Measurements from ENCODE around the gene ACTR3. TPM values are rescaled to one million over a fixed set of nuclear protein-coding genes. Genes with fewer than 3 reads are reported as not detected.

ACTR3 gene
- total and polyA plus RNA-seq, 10 of the 15 experiments (the other 5 are each of a cell fraction or from before 2014, with no cell fraction given) = 79.1 to 616 (median 471) TPM

GRCh38 chr2:113890253-113891235 lies 655 bp downstream of the ACTR3 start (continued):
- TF ChIP-seq CEBPB (IDR thresholded peaks at IDR 0.05; ENCODE audit: borderline replicate concordance in 1 of 2, low read depth in 2 of 2, low read length in 2 of 2) = peak in 1 of 2 experiments; percentile 76; a peak in 1 of 4 replicates
- peak; percentile 45; the same call in 1 of the 2 replicates for TF ChIP-seq POLR2A (IDR thresholded peaks at IDR 0.05; ENCODE audit: low read depth, low read length)
- peak in 1 of 2 experiments; percentile 43; a peak in 1 of 4 replicates for TF ChIP-seq EP300 (IDR thresholded peaks at IDR 0.05; ENCODE audit: borderline replicate concordance in 1 of 2, control insufficient read depth in 1 of 2, low read depth in 2 of 2, low read length in 2 of 2)
- peak; percentile 91 for TF ChIP-seq PML (IDR thresholded peaks at IDR 0.05; ENCODE audit: low read length)
- peak in 1 of 2 experiments; percentile 45; a peak in 1 of 4 replicates for TF ChIP-seq ETV6 (conservative IDR thresholded peaks at IDR 0.05 in 1 of 2, IDR thresholded peaks at IDR 0.05 in 1 of 2; ENCODE audit: borderline replicate concordance in 1 of 2, low read depth in 1 of 2)
- peak; percentile 48 for TF ChIP-seq CREM (IDR thresholded peaks at IDR 0.05; ENCODE audit: low read depth)
- no peak for TF ChIP-seq ZNF24 (IDR thresholded peaks at IDR 0.05)
- no peak for TF ChIP-seq USF2 (IDR thresholded peaks at IDR 0.05; ENCODE audit: borderline replicate concordance, low read depth, low read length)
- TF ChIP-seq HDAC2 (IDR thresholded peaks at IDR 0.05) = no peak
- peak; percentile 70; the same call in 1 of the 2 replicates for TF ChIP-seq ELK1 (IDR thresholded peaks at IDR 0.05; ENCODE audit: low read depth, low read length)
- TF ChIP-seq ATF7 (IDR thresholded peaks at IDR 0.05; ENCODE audit: low read depth) = peak; percentile 68
- 0 out of 2 replicates have a peak, but pooled peaks have one; percentile 52 for TF ChIP-seq SPI1 (IDR thresholded peaks at IDR 0.05; ENCODE audit: borderline replicate concordance, insufficient read depth, low read depth, low read length)
- TF ChIP-seq NFYB (IDR thresholded peaks at IDR 0.05; ENCODE audit: insufficient read depth, low read depth, low read length) = peak; percentile 43; the same call in 1 of the 2 replicates
- TF ChIP-seq E2F4 (IDR thresholded peaks at IDR 0.05; ENCODE audit: low read depth, low read length) = no peak
- peak; percentile 97 for TF ChIP-seq POLR2AphosphoS5 (IDR thresholded peaks at IDR 0.05; ENCODE audit: low read length)
- peak; percentile 62; the same call in 1 of the 2 replicates for TF ChIP-seq ZNF687 (IDR thresholded peaks at IDR 0.05)
- TF ChIP-seq MAX (IDR thresholded peaks at IDR 0.05; ENCODE audit: low read depth, low read length) = peak; percentile 46; the same call in 1 of the 2 replicates
- peak; percentile 46; the same call in 1 of the 2 replicates for TF ChIP-seq EED (IDR thresholded peaks at IDR 0.05; ENCODE audit: low read depth)
- no peak for TF ChIP-seq ATF3 (IDR thresholded peaks at IDR 0.05; ENCODE audit: borderline replicate concordance, extremely low read depth, low read depth, low read length)
